Measurements from ENCODE around the gene UQCRH.

DNA sequence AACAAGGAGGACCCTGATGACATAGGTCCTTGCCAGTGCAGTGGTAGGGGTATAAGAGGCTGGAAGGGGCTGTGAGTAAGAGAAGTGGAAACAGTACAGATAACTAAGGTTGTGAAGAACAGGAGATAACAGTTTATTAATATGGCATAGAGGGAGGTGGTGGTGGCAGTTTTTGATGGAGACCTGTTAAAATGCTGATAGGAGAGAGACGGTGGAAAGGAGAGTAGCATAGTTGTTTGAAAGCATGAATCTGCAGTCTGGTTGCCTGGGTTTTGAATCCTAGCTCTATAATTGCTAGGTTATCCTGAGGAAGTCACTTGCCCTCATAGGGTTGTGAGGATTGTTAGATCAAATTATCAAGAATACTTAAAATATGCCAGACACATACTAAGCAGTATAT lies 19.4 kb upstream of the UQCRH start:
- TF ChIP-seq, protein P1, sequence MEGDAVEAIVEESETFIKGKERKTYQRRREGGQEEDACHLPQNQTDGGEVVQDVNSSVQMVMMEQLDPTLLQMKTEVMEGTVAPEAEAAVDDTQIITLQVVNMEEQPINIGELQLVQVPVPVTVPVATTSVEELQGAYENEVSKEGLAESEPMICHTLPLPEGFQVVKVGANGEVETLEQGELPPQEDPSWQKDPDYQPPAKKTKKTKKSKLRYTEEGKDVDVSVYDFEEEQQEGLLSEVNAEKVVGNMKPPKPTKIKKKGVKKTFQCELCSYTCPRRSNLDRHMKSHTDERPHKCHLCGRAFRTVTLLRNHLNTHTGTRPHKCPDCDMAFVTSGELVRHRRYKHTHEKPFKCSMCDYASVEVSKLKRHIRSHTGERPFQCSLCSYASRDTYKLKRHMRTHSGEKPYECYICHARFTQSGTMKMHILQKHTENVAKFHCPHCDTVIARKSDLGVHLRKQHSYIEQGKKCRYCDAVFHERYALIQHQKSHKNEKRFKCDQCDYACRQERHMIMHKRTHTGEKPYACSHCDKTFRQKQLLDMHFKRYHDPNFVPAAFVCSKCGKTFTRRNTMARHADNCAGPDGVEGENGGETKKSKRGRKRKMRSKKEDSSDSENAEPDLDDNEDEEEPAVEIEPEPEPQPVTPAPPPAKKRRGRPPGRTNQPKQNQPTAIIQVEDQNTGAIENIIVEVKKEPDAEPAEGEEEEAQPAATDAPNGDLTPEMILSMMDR (IDR thresholded peaks at IDR 0.05): no peak
- no peak for TF ChIP-seq POLR2A (IDR thresholded peaks at IDR 0.05)
